Measurements from ENCODE around the gene PRCD. TPM values are rescaled to one million over a fixed set of nuclear protein-coding genes. Genes with fewer than 3 reads are reported as not detected.

PRCD gene
- total RNA-seq, 1 donor from 2014 or later = 0.75 TPM

- no peak for DNase-seq (ENCODE audit: low read depth, low spot score)
- peaks cover 14% of the 10 kb centered on the region for H3K4me1 Mint-ChIP-seq
- no peak for TF ChIP-seq CTCF (conservative IDR thresholded peaks at IDR 0.05)
- H3K4me3 Mint-ChIP-seq = no peak overlapping the region
- H3K36me3 Mint-ChIP-seq (ENCODE audit: low read depth) = no peaks in the 10 kb centered on the region
- no peaks in the 10 kb centered on the region for H3K9me3 Mint-ChIP-seq
- peaks cover 8% of the 10 kb centered on the region for H3K27me3 Mint-ChIP-seq (ENCODE audit: low read depth)
- H3K27ac Mint-ChIP-seq (ENCODE audit: unreplicated experiment) = peak overlapping the region; percentile 19
Observed at GRCh38 chr17:76492989-76493501, 46.8 kb upstream of the PRCD start.

- Mint-ChIP-seq H3K4me3 (no peak overlapping the region), H3K9me3 (no peaks in the 10 kb centered on the region)
- TF ChIP-seq CTCF (conservative IDR thresholded peaks at IDR 0.05) = no peak
Observed at GRCh38 chr17:76493505-76494167, 46.2 kb upstream of the PRCD start.

GRCh38 chr17:76495663-76496400 lies 44.0 kb upstream of the PRCD start:
- no peaks in the 10 kb centered on the region for H3K9me3 Mint-ChIP-seq
- H3K27ac Mint-ChIP-seq (ENCODE audit: unreplicated experiment) = no peak overlapping the region
- no peaks in the 10 kb centered on the region for H3K36me3 Mint-ChIP-seq (ENCODE audit: low read depth)
- no peak for TF ChIP-seq CTCF (conservative IDR thresholded peaks at IDR 0.05)
- no peak overlapping the region for H3K4me3 Mint-ChIP-seq
- DNase-seq (ENCODE audit: low read depth, low spot score) = no peak
- peaks cover 22% of the 10 kb centered on the region for H3K4me1 Mint-ChIP-seq
- H3K27me3 Mint-ChIP-seq (ENCODE audit: low read depth) = peaks cover 35% of the 10 kb centered on the region

More at GRCh38 chr17:76493505-76494167, 46.2 kb upstream of the PRCD start:
- Mint-ChIP-seq H3K4me1 (peaks cover 19% of the 10 kb centered on the region), H3K27ac (ENCODE audit: unreplicated experiment) (no peak overlapping the region), H3K27me3 (ENCODE audit: low read depth) (peaks cover 14% of the 10 kb centered on the region), H3K36me3 (ENCODE audit: low read depth) (no peaks in the 10 kb centered on the region)
- DNase-seq (ENCODE audit: low read depth, low spot score) = no peak

- Mint-ChIP-seq H3K27ac (ENCODE audit: unreplicated experiment) (no peak overlapping the region), H3K36me3 (ENCODE audit: low read depth) (no peaks in the 10 kb centered on the region), H3K4me1 (peaks cover 23% of the 10 kb centered on the region), H3K27me3 (ENCODE audit: low read depth) (peaks cover 38% of the 10 kb centered on the region), H3K9me3 (no peaks in the 10 kb centered on the region), H3K4me3 (no peak overlapping the region)
- no peak for TF ChIP-seq CTCF (conservative IDR thresholded peaks at IDR 0.05)
- DNase-seq (ENCODE audit: low read depth, low spot score) = no peak
Observed at GRCh38 chr17:76496464-76496863, 43.4 kb upstream of the PRCD start.

- Mint-ChIP-seq H3K4me3 (peak overlapping the region; percentile 70), H3K27me3 (ENCODE audit: low read depth) (peaks cover 45% of the 10 kb centered on the region), H3K36me3 (ENCODE audit: low read depth) (no peaks in the 10 kb centered on the region), H3K9me3 (no peaks in the 10 kb centered on the region), H3K27ac (ENCODE audit: unreplicated experiment) (no peak overlapping the region), H3K4me1 (peaks cover 25% of the 10 kb centered on the region)
- TF ChIP-seq CTCF (conservative IDR thresholded peaks at IDR 0.05) = no peak
- DNase-seq (ENCODE audit: low read depth, low spot score) = no peak
Observed at GRCh38 chr17:76497699-76497978, 42.2 kb upstream of the PRCD start.
